GM19193 (cell line): ENCODE results near the gene TNFRSF13B.

Source experiments
- POLR2A ChIP-seq: IDR thresholded peaks from 4 replicates; pipeline ENCODE4 v1.6.1; 2011; ENCODE audit not compliant: insufficient read depth, insufficient read length; ENCODE audit errors: extremely low read depth

TNFRSF13B gene

DNA sequence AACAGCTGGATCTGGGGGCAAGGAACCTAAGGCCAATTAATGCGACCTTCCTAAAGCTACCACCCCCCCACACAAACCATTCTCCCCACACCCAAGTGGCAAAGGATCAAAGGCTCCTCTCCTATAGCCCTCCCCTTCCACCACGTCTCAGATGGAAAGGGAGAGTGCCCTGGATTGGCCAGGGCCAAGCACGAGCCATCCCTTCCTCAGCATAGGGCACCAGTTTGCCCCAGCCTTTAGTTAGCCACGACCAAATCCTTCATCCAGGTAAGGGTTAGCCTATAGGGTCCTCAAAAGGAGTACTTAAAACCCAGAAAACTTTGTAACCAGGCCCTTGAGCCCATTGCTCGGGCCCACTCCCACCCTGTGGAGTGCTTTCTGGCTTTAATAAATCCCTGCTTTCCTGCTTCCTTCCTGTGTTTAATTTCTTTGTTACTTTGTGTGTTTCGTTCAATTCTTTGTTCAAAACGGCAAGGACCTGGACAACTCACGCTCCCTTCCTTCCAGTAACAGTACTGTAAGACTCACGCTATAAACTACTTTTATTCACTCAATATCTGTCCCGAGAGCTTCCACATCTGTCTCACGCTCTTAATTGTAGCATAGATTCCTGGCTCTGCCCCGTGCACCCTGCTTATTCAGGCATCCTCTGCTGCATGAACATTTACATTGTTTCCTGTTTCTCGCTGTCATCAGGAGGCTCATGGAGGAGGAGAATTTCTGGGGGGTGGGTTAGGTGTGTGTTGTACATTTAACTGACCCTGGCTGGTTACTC is 62.3 kb downstream of the TNFRSF13B start:
- no peak for TF ChIP-seq POLR2A

DNA sequence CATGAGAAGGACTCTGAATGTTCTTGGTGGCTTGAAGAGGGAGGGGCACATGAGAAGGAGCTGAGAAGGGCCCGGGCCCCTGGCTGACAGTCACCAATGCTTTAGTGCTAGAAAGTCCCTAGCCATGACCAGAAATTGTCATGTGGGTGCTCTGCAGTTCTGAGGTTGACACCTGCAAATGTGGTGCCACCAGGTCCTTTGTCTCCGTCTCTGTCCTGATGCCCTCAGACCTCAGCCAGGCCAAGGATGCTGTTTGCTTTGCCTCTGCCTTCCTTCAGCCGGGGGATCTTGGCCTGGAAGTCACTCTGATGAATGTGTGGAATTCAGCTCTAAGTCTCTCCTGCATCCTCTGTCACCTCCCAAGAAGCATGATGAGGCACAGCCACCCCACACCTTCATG is 63.6 kb downstream of the TNFRSF13B start:
- no peak for TF ChIP-seq POLR2A

DNA sequence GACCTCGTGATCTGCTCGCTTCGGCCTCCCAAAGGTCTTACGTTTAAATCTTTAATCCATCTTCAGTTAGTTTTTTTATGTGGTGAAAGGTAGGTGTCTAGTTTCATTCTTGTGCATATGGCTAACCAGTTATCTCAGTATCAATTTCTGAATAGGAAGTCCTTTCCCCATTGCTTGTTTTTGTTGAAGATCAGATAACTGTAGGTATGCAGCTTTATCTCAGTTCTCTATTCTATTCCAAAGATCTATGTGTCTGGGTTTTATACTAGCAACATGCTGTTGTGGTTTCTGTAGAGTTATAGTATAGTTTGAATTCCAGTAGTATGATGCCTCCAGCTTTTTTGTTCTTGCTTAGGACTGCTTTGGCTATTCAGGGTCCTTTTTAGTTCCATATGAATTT is 65.2 kb downstream of the TNFRSF13B start:
- TF ChIP-seq POLR2A = no peak

DNA sequence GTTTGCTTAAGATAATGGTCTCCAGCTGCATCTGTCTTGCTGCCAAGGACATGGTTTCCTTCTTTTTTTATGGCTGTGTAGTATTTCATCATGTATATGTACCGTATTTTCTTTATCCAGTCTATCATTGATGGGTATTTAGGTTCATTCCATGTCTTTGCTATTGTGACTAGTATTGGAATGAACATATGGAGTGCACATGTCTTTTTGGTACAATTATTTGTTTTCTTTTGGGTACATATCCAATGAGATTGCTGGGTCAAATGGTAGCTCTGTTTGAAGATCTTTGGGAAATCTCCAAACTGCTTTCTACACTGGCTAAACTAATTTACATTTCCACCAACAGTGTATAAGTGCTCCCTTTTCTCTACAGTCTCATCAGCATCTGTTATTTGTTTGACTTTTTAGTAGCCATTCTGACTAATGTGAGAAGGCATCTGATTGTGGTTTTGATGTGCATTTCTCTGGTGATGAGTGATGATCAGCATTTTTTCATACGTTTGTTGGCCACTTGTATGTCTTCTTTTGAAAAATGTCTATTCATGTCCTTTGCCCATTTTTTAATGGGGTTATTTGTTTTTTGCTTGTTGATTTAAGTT is 66.2 kb downstream of the TNFRSF13B start:
- TF ChIP-seq POLR2A = no peak

DNA sequence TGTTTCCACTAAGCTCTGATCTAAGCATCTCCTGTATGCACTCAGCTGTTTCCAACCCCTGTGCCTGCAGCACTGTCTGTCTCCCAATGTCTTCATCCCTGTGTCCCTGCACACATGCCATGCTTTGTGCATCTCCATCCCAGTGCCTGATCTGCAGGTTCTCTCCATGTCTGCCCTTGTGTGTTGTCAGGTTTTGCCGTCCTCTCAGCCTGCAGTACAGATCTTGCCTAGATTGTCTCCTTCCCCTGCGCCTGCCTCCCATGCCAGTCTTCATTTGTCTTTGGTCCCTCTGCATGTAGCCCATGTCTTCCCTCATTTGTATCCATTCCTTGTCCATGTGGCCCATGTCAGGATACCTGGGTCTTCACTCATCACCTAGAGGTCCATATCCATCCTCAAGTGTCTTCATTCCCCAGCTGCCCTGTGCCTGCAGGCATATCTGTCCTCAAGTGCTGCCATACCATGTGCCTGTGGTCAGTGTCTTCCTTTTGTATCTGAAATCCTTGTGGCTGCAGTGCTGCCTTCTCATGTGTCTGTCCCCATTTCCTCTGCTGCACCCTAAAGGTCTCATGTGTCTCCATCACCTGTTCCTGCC is 71.5 kb downstream of the TNFRSF13B start:
- TF ChIP-seq POLR2A = no peak

DNA sequence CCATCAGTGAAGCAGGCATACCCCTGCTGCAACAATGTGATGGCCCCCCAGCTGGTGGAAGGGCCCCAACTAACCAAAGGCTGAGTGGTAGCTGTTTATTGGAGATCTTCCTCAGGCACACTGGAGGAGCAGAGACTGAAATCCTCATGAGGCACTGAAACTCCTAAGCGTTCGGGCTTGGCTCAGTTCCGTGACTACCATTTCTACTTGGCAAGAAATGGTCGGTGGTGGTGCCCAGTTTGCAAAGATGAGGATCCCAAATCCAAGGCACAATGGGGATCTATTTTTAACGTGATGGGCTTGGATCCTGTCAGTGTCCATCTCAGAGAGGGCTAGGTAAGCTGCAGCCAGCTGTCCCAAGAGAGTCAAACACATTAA is 82.8 kb downstream of the TNFRSF13B start:
- TF ChIP-seq POLR2A = no peak
